Effector CD4-positive, alpha-beta T cell (primary cell): ENCODE results near the gene INSIG2.

Experiments
- DNase-seq: peaks from one replicate; pipeline ENCODE4 v3.0.0-alpha.2; 2020
- total RNA-seq: gene quantifications from one replicate; lab custom pipeline; 2026; lab: John Stamatoyannopoulos, UW

Gene INSIG2
- 9.4 reads per million, percentile 30 among the genes with 10 or more reads in this experiment for total RNA-seq

DNA sequence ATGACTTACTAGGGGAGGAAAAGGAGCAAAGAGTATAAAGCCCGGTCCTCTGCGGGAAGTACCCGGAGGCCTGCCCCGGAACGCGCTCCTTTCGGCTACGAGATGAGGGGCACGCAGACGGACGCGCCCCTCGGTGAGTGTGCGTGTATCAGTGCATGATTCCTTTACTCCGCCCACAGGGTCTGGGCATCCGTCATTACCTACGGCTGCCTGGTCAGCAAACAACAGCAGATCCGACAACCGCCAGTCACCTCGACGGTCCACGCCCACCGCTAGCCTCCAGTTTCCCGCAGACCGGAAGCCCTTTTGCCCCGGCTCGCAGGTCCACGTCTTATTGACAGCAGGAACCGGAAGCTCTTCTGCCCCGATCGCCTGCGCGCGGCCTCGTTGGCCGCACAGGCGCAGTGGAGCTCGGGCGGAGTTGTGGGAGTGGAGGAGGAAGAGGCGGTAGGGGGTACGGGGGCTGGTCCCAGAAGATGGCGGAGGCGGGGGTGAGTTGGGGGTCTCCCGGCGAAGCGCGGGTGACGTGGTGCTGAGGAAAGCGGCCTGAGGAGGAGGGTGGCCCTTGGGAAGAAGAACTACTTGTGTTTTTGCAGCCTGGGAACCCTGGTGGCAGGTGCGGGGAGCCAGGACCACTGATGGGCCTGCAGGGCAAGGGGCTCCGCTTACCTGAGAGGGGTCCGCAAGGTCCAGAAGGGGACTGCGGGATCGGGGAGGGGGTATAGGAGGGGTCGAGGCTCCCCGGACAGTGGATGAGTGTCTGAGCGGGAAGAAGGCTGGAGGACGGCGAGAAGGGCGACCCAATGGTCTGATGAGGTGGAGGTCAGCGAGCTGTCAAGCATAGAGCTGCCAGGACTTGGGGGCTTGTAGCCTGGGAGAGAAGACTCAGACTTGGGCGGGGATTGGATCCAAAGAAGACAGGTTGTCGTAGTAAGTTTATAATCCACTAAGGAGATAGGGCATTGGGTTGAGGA is at the start of gene INSIG2:
Gene INSIG2 (plus strand): TSS at position 421 of the 974 bp plus-strand sequence. CDS start 8,086 bp downstream, outside the sequence.
- DNase-seq = peak; percentile 75

DNA sequence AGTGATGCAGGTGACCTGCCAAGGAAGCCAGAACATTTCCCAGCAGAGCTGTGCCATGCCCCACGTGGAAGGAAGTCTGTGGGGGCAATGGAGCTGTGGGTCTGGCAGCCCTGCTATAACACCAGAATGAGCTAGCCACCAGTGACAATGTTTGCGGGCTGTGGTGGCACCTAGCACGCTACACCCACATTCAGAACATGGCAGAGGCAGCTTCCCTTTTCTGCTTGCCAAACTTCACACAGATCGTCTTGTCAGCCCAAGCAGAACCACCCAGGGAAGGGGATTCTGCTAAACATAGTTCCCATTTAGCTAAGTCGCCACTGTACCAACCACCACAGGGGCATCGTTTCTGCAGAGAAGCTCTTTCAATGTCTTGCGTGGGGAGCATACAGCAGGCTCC is 47.4 kb upstream of the INSIG2 start:
- no peak for DNase-seq

DNA sequence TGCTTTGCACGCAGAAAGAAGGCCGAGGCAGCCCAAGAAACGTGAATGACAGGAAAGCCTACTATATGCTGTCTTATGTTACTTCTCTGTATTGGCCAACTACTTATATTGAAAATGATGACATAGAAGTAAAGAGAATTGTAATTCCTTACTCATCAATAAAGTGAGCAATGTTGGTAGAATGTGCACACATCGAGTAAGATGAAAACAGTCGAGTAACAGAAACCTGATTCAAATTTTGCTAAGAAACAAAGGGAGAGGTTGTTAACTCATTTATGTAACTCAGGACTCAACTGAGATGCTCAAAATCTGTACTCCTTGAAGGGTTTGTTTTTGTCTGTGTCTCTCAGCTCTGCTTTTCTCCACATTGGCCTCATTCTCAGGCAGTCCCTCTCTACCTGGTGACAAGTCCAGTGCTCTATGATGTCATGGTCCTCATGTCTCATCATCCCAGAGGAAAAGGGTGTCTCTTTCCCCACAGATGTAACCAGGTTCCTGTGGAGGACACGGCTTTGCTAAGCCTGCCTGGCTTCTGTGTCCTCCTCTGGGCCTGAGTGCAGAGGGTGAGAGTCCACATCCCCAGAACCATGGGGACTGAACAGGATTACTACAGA is 44.1 kb upstream of the INSIG2 start:
- DNase-seq = no peak

DNA sequence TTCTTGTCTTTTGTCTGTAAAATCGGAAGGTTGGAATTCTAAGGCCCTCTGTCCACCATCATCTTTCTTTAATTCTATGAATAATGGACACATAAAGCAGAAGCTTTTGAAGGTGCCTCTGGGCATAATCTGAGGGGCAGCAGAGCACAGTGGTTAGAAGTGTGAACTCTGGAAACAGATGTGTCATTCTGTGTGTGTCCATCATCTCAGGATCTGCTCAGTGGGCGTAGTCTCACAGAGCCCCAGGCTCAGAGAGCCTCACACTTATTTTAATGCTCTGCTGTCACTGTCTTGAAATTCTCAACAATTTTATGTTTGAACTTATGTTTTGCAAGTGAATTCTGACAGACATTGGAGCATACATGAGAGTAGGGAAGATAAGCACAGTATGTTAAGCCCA is 43.4 kb upstream of the INSIG2 start:
- DNase-seq = no peak

DNA sequence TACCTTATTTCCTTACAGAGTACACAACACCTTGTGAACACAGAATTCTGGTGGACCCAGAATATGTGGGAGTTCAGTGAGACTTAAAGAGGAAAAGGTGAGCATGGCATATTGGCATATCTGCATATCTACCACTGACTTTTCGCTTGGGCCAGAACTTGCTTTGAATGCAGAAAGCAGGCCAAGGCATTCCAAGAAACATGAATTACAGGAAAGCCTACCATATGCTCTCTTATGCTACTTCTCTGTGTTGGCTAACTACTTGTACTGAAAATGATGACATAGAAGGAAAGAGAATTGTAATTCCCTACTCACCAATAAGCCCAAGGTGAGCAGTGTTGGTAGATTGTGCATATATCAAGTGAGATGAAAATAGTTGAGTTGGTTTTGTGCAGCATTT is 43.0 kb upstream of the INSIG2 start:
- no peak for DNase-seq

DNA sequence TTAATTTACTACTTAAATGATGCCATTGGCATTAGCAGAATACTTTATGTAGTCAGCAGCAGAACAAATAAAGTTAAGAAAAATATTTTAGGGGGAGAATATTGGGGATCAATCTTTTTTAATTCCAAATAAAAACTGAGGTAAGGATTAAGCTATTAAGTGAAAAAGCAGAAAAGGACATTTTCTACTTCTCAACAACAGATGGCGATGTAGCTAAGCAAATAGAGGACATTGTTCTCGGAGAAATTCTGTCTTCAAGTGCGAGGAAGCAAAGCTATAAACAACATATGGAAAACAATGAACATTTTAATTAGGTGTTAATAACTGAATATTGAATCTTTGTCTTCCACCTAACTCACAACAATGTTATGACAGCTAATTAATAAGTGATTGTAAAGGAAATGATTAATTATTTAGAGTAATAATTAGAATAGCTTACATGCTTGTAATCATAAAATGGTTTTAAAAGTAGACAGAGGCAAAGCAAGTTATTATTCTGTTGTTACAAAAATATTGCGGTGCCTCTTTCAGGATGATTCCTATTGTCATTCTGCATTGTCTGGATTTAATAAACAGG is 41.5 kb upstream of the INSIG2 start:
- no peak for DNase-seq

DNA sequence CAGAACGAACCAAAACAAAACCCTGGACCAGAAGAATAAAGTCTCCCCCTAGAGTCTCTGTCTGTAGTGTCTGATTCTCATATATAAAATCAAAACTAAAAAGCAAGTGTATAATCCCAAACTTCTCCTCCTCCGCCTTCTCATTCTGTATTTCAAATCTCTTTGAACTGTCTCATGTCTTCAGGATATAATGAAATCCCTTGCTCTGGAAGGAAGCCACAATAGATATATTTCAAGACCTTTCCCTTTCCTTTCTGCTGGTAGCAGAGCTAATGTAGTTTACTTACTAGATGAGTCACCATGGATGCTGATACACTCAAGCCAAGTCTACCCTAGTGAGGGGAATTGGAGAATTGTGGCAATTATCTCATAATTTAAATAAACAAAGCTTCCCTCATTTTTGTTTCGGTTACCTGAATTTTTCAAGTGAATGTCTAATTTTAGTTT is 40.9 kb upstream of the INSIG2 start:
- DNase-seq = no peak

DNA sequence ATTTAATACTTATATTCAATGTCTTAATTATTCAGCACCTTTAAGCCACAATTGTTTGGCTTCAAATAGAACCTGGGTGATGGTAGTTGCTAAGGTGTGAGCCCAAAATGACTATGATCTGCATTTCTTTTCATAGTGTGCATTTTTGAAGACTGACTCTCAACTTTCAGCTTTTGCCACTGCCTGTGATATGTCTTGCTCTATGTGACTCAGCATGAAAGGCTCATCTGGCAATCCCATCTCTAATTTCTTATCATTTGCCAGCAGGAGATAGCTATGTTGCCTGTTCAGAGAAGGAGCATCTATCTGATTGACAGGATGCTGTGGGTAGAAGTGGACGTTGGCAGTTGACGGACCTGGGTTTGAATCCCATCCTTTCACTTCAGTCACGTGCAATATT is 39.9 kb upstream of the INSIG2 start:
- DNase-seq = no peak

DNA sequence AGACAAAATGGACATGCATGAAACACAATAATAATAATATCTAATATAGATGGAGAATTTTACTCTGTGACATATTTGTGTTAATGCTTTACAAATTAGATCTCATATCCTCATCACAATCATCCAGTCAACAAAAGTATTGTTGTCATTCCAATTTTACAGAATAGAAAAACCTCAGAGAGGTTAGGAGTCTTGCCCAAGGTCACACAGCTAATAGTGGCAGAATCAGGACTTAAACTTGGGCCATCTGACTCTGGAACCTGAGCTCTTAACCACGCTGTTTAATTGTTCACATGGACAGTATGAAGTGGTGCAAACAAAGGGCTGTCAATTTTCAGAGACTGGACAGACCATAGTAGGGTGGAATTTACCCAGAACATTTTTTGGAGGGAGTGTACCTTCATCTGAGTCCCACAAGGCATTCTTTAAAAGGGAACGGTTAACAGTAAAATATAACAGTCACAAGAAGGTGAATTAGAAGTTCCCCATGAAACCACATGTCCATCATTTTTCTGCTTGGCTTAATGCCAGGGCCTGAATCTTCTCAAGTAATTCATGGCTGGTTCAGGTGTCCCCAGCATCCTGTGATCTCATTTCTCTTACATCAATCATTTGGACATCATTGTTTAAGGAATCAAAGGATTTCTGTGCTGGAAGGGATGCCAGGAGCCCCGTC is 39.0 kb upstream of the INSIG2 start:
- DNase-seq = no peak

DNA sequence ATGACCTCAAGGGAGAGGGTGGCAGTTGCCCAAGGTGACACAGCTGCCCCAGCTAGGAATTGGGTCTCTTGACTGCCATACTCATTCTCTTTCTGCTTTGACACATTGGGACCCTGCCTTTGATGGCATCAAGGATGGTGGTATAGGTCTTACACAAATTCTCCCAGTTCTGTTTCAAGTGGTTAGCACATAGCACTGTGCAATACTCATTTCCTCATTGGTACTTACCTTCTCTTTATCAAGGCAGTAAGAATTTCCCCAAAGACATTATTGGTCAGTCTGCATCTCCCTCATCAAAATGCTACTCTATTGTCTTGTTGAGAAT is 38.5 kb upstream of the INSIG2 start:
- no peak for DNase-seq

DNA sequence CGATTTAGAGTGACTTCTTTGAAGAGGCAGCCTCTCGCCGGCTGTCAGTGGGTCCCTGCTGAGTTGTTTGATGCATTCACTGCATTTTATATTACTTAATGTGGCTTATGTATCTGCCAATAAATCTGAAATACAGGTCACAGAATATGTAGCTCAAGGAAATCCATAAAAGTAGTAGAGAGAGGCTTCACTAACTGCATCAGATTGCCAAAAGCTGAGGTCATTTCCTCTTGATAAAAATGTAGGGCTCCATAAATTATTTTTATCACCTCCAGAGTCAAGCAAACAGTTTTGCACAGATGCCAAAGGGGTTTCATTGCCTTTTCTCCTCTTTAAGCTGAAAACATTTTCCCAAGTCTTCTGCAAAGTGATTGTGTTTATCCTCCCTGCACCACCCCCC is 37.9 kb upstream of the INSIG2 start:
- DNase-seq = no peak

DNA sequence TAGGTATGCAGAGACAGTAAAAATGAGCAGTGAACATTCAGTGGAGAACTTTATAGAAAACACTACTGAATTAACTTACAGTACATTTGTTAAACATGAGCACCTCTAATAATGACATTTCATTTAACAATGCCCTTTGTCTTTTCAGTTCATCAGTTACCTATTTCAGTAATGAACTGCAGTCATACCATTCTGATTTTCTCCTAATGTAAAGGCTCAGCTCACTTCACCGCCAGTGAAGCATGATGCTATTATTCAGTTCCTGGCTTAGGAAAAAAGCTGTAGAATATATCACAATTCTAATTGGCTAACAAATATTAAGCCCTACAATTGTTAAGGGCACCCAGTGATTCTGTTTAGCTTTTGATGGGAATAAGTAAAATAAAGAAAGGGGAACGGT is 37.3 kb upstream of the INSIG2 start:
- DNase-seq = no peak

DNA sequence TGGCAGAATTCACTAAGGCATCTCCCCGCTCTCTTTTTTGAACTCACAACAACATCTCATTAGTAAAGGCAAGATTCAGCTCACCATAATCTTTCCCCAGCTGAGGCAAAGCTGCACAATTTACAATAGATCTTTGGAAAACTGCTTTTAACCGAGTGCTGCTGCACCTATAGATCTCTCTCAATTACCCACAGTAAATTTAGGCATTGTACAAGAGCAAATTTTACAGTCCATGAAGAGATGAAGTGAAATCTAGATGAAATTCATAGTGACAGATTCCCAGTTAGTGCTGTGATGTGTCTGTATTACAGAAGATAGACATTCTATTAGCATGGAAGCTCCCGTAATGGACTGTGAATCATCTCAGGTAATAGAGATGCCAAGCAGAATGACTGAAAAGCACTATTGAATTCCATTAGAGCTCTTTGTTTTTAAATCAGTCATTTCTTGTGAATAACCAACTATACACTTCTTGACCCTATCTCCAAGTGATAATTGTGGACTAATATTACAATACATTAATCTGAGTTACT is 36.4 kb upstream of the INSIG2 start:
- DNase-seq = no peak

DNA sequence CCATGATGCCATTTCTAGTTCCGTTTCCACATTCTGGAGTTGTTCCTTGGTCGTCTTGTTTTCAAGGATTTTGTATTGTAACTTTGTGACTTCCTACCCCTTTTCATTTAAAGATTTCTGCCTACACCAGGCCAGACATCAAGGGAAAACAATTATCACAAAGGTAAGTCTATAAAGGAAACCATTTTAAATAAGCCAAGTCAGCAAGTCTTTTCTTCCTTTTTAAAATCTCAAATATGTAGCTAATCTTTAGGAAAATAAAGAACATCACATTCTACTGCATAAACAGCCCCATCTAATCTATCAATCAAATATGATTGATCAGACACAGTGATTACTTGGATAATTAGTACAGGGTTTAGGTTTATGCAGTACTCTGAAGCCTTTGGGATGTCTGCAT is 35.8 kb upstream of the INSIG2 start:
- no peak for DNase-seq

DNA sequence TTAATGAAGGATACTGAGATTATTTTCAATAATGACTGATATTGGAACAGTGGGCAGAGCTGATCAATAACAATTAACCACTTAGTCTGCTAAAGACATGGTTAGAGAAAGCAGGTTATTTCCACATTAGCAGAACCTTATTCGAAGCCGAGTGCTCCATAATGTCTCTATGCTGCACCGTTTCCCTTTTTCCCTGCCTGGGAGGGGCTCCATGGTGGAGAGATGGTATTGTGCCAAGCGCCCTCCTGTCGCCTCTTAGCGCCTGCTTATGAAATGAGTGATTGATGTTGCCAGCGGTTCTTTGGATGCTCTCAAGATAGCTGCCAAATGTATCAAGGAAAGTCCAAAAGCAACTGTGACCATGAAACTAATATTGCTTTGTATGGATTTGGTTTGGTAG is 34.6 kb upstream of the INSIG2 start:
- no peak for DNase-seq

DNA sequence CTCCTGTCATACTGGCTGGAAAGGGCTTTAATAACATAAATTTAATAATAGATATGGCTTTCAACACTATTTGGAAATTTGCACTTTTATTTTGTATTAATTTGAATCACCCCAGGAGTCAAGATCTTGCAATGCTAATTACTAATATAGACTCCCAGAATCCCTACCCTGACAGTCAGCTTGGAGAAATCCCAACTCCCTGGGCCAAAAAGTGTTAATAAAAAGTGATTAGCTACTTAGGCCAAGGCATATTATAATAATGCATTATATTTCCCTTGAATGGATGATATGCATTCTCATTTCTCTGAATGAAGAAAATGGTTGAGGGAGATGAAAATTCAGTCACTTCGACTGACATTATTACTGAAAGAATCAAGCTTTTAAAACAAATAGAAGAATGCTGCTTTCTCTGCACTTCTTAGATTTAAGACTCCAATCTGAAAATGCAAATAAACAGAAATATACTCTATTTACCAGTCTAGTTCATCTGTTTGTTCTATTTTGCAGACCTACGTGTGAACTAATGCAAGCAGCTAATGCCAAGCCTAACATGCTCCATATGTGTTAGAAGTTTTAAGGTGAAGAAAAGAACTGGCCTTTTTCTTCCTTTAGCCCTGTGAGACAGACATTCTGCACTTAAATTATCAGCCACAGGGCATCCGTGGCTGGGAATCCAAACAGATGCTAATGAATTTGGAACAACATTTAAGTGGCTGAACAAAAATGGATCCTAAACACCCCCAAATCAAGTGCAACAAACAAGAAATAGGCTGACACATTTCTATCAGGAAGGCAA is 33.9 kb upstream of the INSIG2 start:
- no peak for DNase-seq

DNA sequence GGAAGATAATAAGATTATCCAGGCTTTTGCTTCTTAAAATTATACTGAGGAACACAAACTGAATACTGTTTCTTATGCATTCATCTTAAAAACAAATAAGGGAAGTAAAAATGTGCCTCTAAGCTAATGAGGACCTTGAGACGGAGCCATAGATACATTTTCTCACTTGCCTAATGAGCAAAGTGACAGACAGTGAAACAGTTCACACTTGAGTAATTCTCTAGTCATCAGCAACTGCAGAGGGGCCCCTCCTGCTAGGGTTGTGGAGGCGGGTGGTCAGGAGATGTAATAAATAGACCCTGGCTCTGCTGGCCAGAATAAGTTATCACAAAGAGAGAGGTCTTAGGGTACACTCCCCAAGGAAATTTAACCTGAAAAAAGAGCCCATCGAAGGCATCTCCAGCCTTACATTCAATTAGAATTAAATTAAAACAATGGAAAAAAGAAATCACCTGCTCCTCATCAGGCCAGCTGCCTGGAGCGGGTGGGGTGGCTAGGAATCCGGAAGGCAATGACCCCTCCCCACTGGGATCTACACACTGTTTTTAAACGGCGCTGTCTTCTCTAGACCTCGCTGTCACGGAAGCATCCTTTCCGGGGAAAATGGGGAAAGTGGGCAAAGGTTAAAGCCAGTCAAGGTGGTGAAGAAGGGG is 32.6 kb upstream of the INSIG2 start:
- DNase-seq = no peak

DNA sequence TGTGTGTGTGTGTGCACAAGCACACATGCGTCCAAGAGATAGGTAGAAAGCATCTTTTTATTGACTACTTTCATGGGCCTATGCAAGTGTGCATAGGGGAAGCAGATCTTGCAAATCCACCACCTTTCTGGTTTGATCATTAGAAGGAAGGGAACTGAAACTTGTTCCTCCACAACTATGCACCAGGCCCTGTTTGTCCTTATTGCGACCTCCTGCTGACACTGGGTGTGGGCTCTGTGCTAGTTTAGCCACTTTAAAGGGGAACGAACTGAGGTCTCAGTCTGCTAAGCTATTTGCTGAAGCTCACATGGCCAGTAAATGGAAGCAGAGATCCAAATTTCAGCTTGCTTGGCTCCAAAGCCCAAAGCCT is 32.1 kb upstream of the INSIG2 start:
- DNase-seq = no peak

DNA sequence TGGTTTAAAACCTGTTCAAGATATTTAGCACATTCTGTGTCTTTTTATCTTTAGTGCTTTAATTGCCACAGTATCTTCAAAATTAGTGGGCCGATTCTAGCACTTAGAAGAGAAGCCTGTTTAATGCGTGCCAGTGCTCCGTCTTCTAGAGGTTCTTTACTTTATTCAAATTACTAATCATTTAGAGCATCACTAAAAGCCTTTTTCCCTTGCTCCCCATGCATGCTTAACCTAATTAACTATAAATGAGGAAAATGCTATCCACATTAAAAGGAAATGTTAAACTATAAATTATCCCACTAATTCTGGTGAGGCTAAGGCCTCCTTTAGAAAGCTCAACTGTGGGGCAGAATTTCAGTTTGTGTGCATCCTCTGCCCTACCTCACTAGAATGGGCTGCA is 31.5 kb upstream of the INSIG2 start:
- DNase-seq = no peak

DNA sequence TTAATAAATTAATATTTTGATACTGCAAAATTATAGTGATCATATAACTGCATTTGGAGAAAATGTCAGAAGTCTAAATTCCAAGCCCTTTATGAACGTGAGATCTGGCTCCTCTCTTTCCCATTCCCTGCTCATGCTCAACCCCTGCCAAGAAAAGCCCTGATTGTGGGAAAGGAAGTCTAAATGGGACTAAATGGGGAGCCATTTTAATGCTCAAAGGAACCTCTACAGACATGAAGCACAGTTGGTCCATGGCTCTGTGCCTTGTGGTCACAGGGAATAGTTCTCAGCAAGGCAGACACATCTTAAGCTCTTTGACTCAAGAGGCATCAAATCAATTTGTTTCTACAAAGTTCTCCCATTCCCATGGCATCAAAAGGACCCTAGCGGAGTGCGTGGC is 29.3 kb upstream of the INSIG2 start:
- DNase-seq = no peak

DNA sequence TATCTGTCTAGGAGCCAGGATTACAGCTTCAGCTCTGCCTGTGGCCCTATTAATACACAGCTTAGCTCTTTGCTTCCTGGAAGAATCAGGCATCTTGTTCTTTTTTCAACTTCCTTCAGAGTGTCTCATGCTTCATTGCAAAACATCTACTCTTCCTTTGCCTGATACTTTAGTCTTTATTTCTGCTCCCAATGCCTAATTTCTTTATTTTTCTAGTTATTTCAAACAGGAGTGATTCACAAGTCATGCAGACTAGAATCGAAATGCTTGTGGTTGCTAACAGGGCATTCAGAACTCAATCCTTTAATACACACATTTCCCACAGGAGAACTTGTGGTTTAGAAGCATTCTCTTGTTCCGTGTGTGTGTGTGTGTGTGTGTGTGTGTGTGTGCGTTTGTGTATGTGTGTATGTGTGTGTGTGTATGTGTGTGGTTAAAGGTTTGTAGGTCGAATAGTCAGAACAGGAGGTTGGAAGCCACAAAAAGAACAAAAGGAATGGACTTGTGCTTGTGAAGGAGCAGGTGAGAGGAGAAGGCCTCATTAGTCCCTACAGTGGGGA is 28.3 kb upstream of the INSIG2 start:
- no peak for DNase-seq
